ENCODE measurements around the gene FEZ2. TPM values are rescaled to one million over a fixed set of nuclear protein-coding genes. Genes with fewer than 3 reads are reported as not detected.

Gene FEZ2
- total RNA-seq, 2 donors from 2014 or later = 63.6 to 83.3 TPM

DNA sequence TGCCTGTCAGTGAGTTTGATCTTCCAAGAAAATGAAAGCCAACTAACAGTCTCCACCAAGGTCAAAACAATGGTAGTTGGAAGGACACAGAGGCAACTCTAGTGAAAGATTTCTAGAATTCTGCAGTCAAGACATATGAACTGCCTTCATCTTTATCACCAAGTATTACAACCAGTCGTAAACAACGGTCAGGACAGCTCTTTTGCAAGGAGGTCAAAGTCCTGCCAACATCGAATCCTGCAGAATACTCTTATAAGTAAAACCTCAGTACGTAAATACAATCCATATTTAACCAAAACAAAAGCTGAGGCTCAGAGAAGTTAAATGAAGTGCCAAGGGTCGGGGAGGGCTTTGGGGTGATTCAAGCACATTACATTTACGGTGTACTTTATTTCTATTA lies 3.1 kb downstream of the FEZ2 start:
- intact Hi-C loops (cut with DNase I) = no loop called here

DNA sequence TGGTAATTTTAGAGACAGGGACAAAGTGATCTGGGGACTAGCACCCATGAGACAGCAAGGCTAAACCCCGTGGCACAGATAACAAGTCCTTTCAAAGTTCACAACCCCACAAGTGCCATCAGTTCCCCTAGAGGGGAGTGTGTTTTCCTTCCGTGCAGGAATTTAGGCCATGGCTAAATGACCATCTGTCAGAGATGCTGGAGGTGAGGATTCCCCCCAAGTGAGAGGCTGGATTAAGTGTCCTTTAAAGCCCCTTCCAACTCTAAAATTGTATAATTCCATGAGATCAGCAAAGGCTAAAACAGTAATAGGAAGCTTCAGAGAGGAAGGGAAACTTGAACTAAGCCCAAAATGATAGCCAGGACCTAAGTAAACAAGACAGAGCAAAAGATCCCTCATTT lies 8.7 kb downstream of the FEZ2 start:
- intact Hi-C loops (cut with DNase I) = no loop called here
- DNase-seq (ENCODE audit: low spot score) = no peak

More for the DNA sequence above, 3.1 kb downstream of the FEZ2 start:
- DNase-seq (ENCODE audit: low spot score) = no peak

DNA sequence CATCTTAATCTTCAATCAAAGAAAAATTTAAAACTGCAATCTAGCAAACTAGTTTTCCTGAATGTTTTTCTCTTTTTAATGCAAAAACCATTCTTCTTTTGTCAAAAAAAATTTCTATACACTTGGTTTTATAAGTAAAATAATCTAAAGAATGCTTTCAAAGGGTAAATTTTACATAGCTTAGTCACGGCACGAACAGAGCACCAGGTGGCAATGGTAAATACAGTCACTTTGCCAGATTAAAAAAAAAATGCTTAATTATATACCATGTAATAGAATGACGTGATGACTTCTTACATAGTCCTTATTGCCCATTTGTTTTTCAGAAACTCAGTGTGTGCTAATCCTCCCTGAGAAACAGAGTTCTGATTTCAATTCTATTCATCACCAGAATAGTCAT lies 10.4 kb downstream of the FEZ2 start:
- DNase-seq (ENCODE audit: low spot score) = no peak
- intact Hi-C loops (cut with DNase I) = no loop called here

DNA sequence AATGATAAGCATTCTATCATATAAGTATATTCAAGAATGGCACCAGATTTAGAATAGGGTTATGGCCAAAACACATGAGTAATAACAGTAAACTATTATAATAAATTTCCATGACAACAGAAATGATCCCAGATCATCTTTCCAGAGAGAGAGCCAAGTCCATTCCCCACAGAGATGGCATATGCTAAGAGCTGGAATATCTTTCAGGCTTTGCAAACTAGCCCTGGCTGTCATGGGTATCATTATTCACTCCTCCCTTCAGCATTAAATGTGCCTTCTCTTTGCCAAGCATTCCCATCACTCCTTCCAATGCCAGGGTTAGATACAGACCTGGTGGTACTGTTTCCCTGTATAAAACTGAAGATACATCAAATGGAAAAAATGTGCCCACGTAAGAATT lies 10.9 kb downstream of the FEZ2 start:
- intact Hi-C loops (cut with DNase I) = no loop called here

DNA sequence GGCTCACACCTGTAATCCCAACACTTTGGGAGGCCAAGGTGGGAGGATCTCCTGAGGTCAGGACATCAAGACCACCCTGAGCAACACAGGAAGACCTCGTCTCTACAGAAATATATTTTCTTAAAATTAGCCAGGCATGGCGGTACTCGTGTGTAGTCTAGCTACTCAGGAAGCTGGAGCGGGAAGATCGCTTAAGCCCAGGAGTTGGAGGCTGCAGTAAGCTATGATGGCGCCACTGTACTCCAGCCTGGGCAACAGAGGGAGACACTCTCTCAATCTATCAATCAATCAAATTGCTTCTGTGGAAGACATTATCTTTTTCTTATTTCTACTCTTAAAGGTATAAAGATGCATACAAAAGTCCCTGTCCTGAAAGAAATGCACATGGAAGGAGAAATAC lies 11.3 kb downstream of the FEZ2 start:
- intact Hi-C loops (cut with DNase I) = no loop called here
- no peak for DNase-seq (ENCODE audit: low spot score)

More for the DNA sequence above, 10.9 kb downstream of the FEZ2 start:
- no peak for DNase-seq (ENCODE audit: low spot score)

DNA sequence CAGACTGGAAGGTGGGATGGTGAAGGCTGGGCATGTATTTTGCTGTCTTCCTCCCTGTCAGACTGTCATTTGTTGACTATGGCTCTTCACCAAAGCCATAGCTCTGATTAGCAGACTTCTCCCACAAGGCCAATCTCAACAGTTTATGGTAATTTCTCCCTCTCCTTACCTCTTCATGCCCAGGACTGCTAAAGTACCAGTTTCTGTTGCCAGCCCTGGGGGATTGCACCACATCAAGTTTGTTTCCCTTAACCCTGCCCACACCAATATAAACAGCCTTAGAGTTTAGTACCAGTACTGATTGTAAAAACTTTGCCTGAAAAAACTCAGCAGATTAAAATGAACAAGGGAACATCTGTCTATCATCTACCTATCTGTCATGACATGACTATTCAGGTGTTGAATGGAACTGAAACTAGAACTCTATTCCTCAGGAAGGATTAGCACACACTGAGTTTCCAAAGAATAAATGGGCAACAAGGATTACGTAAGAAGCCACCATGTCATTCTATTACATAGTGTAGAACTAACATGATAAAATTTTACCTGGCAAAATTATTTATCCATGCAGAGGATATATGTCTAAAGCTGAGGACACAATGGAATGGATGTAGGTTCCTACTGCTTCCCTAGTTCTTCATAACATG lies 13.7 kb downstream of the FEZ2 start:
- no peak for DNase-seq (ENCODE audit: low spot score)

DNA sequence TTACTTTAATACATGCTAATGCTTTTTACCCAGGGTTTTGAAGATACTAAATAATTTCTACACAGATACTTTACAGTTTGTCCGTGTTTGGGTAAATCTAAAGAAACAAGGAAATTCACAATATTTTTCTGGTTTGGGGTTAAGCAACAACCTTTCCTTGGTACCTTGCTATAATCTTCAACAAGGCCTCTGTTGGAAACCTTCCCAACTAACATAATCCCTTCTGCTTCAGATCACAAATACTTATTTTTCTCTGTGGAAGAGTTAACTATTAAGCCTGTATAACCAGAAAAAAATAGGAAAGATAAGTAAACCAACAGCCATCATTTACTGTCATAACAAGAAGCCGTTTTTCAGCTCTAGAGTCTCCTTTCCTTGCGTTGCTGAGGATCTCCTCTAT lies 15.0 kb downstream of the FEZ2 start:
- no peak for DNase-seq (ENCODE audit: low spot score)
- intact Hi-C loops (cut with DNase I) = no loop called here

More for the DNA sequence above, 13.7 kb downstream of the FEZ2 start:
- intact Hi-C loops (cut with DNase I) = no loop called here

DNA sequence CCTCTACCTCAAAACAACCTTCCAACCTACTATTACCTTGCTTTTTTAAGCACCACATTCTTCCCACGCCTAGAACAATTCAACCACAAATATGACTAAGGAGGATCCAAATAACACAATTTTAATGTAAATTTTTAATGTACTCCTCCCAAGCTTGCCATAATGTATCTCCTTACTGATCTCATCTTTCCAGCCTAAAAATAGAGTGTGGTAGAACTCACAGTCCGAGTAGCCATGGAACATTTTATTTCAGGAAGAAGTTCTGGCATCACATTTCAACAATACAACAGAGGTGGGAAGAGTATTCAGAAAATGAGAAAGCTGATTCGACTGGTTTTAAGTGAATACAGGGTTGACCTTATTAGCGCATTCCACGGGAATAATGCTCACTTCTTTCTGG lies 15.4 kb downstream of the FEZ2 start:
- no peak for DNase-seq (ENCODE audit: low spot score)
- intact Hi-C loops (cut with DNase I) = no loop called here

DNA sequence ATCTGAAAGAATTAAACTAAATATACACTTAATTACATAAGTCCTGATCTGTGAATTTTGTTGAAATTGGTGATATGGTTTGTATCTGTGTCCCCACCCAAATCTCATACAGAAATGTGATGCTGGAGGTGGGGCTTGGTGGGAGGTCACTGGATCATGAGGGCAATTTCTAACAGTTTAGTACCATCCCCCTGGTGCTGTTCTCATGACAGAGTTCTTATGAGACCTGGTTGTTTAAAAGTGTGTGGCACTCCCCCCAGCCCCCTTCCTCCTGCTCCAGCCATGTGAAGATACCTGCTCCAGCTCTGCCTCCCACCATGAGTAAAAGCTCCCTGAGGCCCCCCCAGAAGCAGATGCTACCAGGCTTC lies 18.7 kb downstream of the FEZ2 start:
- DNase-seq (ENCODE audit: low spot score) = no peak
- intact Hi-C loops (cut with DNase I) = no loop called here

DNA sequence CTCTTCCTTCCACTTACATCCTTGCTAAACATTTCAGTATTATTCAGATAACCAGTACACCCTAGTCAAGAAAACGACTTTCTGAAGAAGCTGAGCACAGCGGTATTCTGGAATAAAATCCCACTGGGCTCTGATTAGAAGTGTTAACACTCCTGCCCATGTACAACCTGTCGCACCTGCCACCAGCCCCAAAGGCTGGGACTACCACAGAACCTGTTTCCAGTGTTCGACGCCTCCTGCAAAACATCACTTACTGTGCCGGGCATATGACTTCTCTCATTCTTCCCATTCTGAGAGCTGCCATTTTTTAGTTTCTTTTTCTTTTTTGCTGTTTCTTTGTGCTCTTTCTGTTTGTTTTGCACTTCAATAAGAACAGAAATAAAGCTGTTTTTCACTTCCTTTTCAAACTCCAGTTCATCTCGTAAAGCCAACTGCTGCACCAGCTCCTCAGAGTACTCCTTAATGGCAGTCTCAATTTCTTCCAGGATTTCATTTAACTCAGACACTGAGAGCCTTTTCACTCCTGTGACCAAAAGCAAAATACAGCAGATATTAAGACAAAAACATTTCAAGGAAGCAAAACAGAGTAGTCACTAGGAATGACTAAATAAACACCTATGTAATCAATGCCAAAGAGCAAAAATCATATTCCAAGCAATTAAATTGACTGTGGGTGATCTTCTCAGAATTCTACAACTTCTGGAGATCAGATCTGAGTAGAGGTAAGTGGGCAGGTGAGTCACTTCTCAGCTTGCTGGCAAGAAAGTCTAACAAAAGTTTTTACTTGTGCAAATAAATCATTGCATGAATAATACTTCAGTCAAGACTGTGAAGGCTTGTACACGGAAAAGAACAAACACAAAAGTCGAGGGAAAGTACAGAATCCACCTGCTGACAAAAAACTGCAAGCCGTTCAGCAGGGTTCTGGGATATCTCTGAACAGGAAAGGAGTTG lies 19.3 kb downstream of the FEZ2 start:
- intact Hi-C loops (cut with DNase I) = no loop called here
- no peak for DNase-seq (ENCODE audit: low spot score)

DNA sequence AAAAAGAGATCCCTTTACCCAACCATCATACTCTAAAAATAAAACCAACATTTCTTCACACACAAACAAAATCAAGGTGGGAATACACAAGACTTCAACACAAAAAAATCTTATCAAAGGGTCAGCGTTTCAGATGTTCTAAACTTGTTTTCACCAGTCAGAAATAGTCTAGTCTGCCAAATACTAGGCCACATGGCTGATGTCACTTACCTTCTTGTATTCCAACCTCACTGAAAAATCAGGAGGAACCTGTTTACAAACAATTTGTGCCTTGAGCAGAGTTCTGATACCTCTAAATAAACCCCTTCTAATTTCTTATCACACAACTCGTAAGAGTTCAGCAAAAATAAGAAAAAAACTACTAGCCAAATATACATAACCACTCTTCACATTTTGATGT lies 20.1 kb downstream of the FEZ2 start:
- no peak for DNase-seq (ENCODE audit: low spot score)
- intact Hi-C loops (cut with DNase I) = no loop called here

DNA sequence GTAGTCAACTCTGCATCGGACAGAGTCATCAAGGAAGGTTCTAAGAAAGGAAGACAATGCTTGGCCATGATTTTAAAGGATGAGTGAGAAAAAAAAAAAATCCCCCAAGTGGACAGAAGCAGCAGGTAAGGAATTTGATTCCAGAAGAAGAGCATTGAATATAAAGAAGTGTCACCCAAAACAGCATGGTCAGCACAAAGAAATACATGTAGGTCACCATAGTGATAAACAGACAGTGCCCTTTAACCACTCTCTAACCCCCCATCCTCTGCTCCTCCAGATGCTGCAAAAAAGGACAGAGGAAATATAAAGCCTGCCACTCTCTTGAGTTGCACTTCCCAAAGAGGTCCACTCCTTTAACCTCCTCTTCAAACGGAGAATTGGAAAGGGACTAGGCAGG lies 23.4 kb downstream of the FEZ2 start:
- intact Hi-C loops (cut with DNase I) = no loop called here
- no peak for DNase-seq (ENCODE audit: low spot score)

DNA sequence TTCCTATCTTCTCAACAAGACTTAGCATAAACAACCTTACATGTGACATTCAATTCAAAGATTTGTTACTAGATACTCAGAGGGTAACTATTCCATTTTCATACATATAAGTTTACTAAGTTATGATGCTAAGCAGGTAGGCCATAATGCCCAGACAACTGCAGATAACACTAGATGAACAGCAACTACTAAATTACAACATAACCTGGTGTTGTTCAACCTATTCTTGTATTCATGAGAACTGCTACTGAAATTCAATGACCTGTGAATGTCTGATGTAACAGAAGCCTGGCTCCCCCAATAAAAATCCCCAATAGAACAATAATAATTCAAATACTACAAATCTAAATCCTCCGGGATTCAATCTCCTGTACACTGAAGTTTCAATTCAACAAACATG lies 24.8 kb downstream of the FEZ2 start:
- no peak for DNase-seq (ENCODE audit: low spot score)
- intact Hi-C loops (cut with DNase I) = no loop called here

DNA sequence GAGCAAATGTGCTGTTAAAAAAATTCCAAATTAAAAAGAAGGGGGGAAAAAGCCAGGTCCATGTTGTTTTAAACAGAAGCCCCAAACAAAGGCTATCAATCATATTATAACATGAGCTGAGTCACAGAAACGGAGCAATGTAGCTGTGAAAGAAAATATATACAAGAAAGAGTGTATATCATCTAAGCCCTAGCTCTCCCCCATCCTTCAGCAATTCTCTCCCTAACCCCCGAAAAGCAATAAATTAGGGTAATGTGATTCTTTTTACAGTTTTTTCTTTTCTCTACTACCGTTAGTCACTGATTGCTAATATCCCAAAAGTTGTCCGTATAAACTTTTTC lies 25.3 kb downstream of the FEZ2 start:
- intact Hi-C loops (cut with DNase I) = no loop called here
- no peak for DNase-seq (ENCODE audit: low spot score)

DNA sequence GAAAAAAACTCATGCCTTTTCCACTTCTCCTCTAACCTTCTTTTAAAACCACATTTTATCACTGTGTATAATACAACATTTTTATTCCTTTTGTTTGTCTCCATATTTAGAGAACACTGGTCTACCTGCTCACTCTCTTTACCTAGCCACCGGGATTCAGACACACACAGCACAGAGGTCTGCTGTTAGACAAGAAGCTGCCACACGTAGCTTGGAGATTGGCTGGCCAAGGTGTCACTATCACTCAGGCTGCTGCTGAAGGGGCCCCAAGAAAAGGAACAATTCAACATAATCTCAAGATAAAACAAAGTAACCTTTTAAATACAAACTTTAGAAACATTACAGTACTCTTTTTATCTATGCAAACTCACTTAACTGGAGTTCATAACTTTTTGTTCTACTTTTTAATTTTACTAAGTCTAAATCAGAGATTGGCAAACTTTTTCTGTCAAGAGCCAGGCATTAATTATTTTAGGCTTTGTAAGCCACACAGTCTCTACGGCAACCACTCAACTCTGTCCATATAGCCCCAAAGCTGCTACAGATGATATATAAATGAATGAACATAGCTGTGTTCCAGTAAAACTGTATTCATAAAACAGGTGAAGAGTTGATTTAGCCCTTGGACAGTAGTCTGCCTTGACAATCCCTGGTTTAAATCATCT lies 25.8 kb downstream of the FEZ2 start:
- DNase-seq (ENCODE audit: low spot score) = no peak

DNA sequence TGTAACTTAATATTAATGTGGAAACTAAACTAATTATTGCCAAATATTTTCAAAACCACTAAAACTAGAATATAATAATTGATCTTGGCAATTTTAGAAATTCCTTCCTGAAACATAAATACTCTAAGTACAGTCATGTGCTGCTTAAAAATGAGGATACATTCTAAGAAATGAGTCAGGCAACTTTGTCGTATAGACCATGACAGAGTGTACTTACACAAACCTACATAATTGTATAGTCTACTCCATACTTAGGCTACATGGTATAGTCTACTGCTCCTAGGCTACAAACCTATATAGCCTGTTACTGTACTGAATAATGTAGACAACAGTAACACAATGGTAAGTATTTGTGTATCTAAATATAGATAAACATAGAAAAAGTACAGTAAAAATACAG lies 27.6 kb downstream of the FEZ2 start:
- intact Hi-C loops (cut with DNase I) = no loop called here

More for the DNA sequence above, 25.8 kb downstream of the FEZ2 start:
- intact Hi-C loops (cut with DNase I) = no loop called here

DNA sequence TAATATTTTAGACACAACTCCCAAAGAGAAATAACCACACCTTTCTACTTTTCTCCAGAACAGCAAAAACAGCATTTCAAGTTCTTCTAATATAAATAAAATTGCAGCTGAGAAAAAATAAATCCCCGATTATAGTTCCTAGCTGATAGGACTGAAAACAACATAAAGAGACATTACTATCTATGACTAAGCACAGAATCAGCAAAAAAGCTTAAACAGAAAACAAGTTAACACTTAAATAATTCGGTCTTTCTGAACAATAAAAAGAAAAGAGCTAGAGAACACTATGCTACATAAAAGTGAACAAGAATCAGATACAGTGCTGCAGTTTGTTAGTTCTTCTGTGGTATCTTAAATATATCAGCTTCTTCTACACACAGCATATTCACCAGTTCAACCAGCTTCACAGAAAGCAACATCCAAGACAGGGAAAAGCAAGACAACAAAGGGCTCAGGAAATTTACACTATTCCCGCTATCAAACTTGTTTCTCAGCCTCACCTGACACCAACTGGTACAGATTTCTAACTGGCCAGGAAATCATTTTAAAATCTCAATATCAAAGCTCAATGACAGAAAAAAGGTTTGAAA lies 28.6 kb downstream of the FEZ2 start:
- DNase-seq (ENCODE audit: low spot score) = no peak

More for the DNA sequence above, 27.6 kb downstream of the FEZ2 start:
- DNase-seq (ENCODE audit: low spot score) = no peak

DNA sequence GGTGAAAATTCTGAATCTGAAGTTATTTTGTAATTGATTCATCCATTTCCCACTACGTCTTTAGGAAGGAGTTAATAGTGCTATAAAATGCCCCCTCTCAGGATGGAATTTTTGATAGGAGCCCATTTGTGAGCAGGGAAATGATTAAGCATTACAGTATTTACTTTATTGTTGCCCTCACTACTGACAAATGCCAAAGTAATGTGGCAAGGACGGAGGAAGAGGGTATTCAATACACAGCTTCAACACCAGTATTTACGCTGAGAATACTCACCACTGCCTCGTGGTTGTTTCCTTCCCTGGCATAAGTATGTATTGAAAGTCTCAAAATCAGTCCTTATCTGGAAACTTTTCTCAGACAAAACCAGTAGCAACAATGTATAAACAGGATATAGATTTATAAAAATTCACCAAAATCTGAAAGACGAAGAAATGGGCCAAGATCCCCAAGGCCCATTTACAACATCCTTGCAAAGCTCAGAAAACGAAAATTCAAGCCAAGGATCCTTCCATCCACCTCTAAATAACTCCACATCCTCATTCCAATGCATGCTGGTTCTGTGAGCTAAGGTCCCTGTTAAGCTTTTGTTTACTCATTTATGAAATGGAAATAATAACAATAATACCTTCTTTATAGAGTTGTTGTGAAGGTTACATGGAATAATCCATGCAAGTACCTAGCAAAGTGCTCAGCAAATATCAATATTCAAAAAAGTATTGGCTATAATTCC lies 29.3 kb downstream of the FEZ2 start:
- intact Hi-C loops (cut with DNase I) = no loop called here

More for the DNA sequence above, 28.6 kb downstream of the FEZ2 start:
- intact Hi-C loops (cut with DNase I) = no loop called here

DNA sequence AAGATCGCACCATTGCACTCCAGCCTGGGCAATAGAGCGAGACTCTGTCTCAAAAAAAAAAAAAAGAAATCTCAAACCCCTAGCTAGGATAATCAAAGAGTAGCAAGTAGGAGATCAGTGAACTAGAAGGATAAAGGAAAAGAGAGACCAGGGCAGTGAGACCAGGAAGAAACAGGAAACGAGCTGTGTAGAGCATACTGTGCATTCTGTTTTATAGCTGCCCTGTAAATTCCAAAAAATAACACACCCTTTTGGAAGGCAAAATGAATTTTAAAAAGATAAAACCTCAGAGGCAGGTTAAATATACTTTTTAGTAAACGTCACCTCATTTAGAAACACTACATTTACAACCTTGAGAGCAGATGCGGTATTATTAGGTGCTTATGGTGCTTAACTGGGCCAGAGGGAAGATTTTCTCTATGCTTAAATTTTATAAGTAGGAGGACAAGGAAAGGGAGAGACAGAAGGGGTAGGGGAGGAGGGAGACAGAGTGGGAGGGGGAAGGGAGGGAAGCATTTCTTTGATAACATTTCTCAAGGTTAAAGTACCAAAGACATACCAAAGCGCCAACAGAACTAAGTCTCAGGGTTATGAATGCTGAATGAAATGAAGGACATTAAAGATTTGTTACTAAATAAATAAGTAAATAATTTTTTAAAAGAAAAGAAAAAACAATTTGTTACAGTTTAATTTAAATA lies 30.1 kb downstream of the FEZ2 start:
- intact Hi-C loops (cut with DNase I) = no loop called here

More for the DNA sequence above, 29.3 kb downstream of the FEZ2 start:
- DNase-seq (ENCODE audit: low spot score) = no peak

More for the DNA sequence above, 30.1 kb downstream of the FEZ2 start:
- DNase-seq (ENCODE audit: low spot score) = no peak
